Measurements from ENCODE around the gene SLC24A3.

SLC24A3 gene

DNA sequence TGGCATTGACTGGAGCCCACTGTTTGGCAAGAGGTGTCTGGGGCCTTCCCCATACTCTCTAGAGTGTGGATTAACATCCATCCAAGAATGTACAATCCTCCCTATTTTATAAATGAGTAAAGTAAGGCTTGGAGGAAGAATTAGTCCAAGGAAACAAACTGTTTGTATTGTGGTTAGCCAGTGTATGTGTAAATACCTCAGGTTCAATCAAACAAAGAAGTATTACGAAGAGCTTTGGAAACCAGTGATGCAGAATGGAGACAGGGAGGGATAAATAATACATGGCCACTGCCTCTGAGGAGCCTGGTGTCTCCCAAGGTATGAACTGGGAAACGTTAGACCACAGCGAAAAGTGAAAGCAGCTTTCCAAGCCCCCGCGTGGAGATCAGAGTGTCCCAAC is 319.0 kb downstream of the SLC24A3 start:
- DNase-seq (ENCODE audit: low read depth): no peak
- TF ChIP-seq, protein P1, sequence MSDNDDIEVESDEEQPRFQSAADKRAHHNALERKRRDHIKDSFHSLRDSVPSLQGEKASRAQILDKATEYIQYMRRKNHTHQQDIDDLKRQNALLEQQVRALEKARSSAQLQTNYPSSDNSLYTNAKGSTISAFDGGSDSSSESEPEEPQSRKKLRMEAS (IDR thresholded peaks at IDR 0.05; ENCODE audit: low read depth, low read length): no peak
- TF ChIP-seq POLR2A (IDR thresholded peaks at IDR 0.05; ENCODE audit: extremely low read depth, insufficient read length): no peak
- TF ChIP-seq, protein P2, sequence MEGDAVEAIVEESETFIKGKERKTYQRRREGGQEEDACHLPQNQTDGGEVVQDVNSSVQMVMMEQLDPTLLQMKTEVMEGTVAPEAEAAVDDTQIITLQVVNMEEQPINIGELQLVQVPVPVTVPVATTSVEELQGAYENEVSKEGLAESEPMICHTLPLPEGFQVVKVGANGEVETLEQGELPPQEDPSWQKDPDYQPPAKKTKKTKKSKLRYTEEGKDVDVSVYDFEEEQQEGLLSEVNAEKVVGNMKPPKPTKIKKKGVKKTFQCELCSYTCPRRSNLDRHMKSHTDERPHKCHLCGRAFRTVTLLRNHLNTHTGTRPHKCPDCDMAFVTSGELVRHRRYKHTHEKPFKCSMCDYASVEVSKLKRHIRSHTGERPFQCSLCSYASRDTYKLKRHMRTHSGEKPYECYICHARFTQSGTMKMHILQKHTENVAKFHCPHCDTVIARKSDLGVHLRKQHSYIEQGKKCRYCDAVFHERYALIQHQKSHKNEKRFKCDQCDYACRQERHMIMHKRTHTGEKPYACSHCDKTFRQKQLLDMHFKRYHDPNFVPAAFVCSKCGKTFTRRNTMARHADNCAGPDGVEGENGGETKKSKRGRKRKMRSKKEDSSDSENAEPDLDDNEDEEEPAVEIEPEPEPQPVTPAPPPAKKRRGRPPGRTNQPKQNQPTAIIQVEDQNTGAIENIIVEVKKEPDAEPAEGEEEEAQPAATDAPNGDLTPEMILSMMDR (IDR thresholded peaks at IDR 0.05; ENCODE audit: low read depth, low read length): no peak
- no peak for TF ChIP-seq MYC (IDR thresholded peaks at IDR 0.05; ENCODE audit: low read depth, low read length)
- no peak overlapping the region for H3K4me3 ChIP-seq (ENCODE audit: low read depth, low read length)

DNA sequence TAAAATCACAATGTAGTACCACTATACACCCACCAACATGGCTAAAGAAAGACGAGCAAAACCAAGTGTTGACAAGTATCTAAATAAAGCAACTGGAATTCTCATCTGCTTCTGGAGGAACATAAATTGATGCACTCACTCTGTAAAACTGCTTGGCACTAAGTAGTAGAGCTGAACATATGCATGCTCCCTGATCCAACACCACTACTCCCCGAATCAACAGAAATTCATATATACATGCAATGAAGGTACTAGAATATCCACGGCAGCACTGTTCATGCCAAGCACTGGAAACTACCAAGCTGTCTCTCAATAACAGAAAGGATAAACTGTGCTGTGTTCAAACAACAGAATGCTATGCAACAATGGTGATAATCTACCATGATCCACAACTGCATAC is 326.1 kb downstream of the SLC24A3 start:
- TF ChIP-seq, protein P2 (IDR thresholded peaks at IDR 0.05; ENCODE audit: low read depth, low read length): no peak
- TF ChIP-seq, protein P1 (IDR thresholded peaks at IDR 0.05; ENCODE audit: low read depth, low read length): no peak
- TF ChIP-seq POLR2A (IDR thresholded peaks at IDR 0.05; ENCODE audit: extremely low read depth, insufficient read length): no peak
- no peak for TF ChIP-seq MYC (IDR thresholded peaks at IDR 0.05; ENCODE audit: low read depth, low read length)
- no peak for DNase-seq (ENCODE audit: low read depth)
- H3K4me3 ChIP-seq (ENCODE audit: low read depth, low read length): no peak overlapping the region

DNA sequence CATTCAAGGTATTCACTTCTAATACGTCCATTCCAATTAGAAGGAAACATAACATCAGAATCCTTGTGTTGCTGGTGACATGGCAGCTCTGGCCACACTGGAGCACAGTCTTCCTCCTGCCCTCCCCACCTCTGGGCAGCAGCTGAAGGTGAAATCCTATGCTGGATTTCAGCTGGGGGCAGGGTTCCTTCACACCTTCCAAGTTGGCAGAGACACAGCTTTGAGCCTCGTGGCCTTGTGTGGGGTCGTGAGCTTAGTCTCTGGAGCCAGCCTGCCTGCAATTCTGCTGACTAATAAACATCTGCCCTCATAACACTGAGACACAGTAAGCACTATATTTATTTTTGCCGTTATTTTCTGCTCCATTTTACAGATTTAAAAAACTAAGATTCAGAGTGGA is 326.7 kb downstream of the SLC24A3 start:
- H3K4me3 ChIP-seq (ENCODE audit: low read depth, low read length): no peak overlapping the region
- TF ChIP-seq, protein P2 (IDR thresholded peaks at IDR 0.05; ENCODE audit: low read depth, low read length): no peak
- TF ChIP-seq MYC (IDR thresholded peaks at IDR 0.05; ENCODE audit: low read depth, low read length) (no peak), POLR2A (IDR thresholded peaks at IDR 0.05; ENCODE audit: extremely low read depth, insufficient read length) (no peak)
- TF ChIP-seq, protein P1 (IDR thresholded peaks at IDR 0.05; ENCODE audit: low read depth, low read length): no peak
- no peak for DNase-seq (ENCODE audit: low read depth)

DNA sequence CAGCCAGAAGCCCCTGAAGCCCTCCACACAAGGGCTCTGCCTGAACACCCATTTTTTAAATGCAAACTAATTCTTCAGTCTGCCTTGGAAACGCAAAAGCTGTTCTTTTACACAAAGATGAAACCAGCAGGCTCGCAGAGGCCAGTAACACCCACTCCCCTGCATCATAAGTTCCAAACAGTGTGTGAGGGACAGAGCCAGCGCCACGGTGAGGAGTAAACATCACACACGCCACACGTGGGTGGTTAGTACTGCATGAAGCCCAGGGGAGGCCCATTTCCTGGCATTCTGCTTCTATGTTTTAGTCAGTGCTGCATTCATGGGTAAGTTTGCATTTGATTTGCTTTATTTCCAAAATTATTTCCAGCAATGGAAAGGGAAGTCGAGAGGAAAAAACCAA is 327.9 kb downstream of the SLC24A3 start:
- no peak for DNase-seq (ENCODE audit: low read depth)
- no peak overlapping the region for H3K4me3 ChIP-seq (ENCODE audit: low read depth, low read length)
- TF ChIP-seq, protein P1 (IDR thresholded peaks at IDR 0.05; ENCODE audit: low read depth, low read length): no peak
- TF ChIP-seq POLR2A (IDR thresholded peaks at IDR 0.05; ENCODE audit: extremely low read depth, insufficient read length): no peak
- no peak for TF ChIP-seq MYC (IDR thresholded peaks at IDR 0.05; ENCODE audit: low read depth, low read length)
- TF ChIP-seq, protein P2 (IDR thresholded peaks at IDR 0.05; ENCODE audit: low read depth, low read length): no peak

DNA sequence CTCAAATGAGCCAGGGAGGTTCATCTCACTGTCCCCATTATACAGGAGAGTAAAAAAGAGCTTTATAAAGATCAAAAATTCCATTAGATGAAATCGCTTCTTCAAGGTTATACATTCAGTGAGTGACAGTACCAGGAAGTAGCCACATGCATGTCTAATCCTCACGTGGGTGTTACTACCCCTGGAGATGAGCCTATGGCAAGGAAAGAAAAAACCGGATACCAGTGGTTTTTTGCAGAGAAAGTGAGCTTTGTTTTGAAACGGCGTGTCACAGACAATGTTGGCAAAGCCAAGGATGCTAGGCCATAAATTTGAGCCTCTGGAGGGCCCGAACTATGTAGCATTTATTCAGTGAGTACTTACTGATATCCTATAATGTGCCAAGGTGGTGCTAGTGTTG is 330.7 kb downstream of the SLC24A3 start:
- no peak overlapping the region for H3K4me3 ChIP-seq (ENCODE audit: low read depth, low read length)
- no peak for DNase-seq (ENCODE audit: low read depth)
- TF ChIP-seq, protein P2 (IDR thresholded peaks at IDR 0.05; ENCODE audit: low read depth, low read length): no peak
- TF ChIP-seq POLR2A (IDR thresholded peaks at IDR 0.05; ENCODE audit: extremely low read depth, insufficient read length): no peak
- TF ChIP-seq MYC (IDR thresholded peaks at IDR 0.05; ENCODE audit: low read depth, low read length): no peak
- TF ChIP-seq, protein P1 (IDR thresholded peaks at IDR 0.05; ENCODE audit: low read depth, low read length): no peak

DNA sequence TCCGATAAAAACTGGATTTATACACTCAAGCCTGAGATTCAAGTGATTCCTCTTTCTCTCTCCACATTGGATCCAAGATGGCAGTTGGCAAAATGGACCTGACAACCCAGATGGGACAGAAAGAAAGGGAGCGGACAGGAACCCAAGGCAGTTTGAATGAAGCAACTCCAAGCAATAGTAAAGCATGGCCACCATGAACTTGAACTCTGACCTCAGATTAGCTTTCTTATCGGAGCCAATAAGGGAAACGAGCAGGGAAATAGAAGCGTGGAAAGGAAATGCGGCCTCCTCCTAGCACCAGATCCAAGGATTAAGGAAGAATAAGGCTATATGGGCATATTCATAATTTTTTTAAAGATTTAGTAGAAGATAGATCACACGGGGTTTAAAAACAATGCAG is 332.2 kb downstream of the SLC24A3 start:
- no peak for DNase-seq (ENCODE audit: low read depth)
- TF ChIP-seq MYC (IDR thresholded peaks at IDR 0.05; ENCODE audit: low read depth, low read length): no peak
- TF ChIP-seq, protein P1 (IDR thresholded peaks at IDR 0.05; ENCODE audit: low read depth, low read length): no peak
- no peak for TF ChIP-seq POLR2A (IDR thresholded peaks at IDR 0.05; ENCODE audit: extremely low read depth, insufficient read length)
- TF ChIP-seq, protein P2 (IDR thresholded peaks at IDR 0.05; ENCODE audit: low read depth, low read length): no peak

More for the DNA sequence above, 332.2 kb downstream of the SLC24A3 start:
- H3K4me3 ChIP-seq (ENCODE audit: low read depth, low read length): no peak overlapping the region

Data from NB4 (cell line).